VCaP (cell line): ENCODE data around the gene CASK.
"Not testable (repeated sequence)": the region's sequence is repeated elsewhere in the genome, so short reads cannot be mapped to it uniquely, and the experiment has no call there.

Source experiments
- H3K27ac ChIP-seq: fragments of 450-650 bp; 2 replicates; pipeline ENCODE4 v1.5.1; 2017
- CTCF ChIP-seq: fragments of 450-650 bp; conservative IDR thresholded peaks from 2 replicates; pipeline ENCODE4 v1.5.1; 2017; ENCODE audit warnings: mild to moderate bottlenecking, moderate library complexity

CASK gene

GRCh38 chrX:41518127-41518840, 405.1 kb downstream of the CASK start:
- no peak for TF ChIP-seq CTCF
- no peak overlapping the region for H3K27ac ChIP-seq

GRCh38 chrX:41516999-41517765, 406.2 kb downstream of the CASK start:
- TF ChIP-seq CTCF = no peak
- H3K27ac ChIP-seq = no peak overlapping the region

- no peak overlapping the region for H3K27ac ChIP-seq
- no peak for TF ChIP-seq CTCF
Observed at GRCh38 chrX:41516456-41516855, 406.9 kb downstream of the CASK start.

- H3K27ac ChIP-seq = no peak overlapping the region
- no peak for TF ChIP-seq CTCF
Observed at GRCh38 chrX:41515376-41515775, 408.0 kb downstream of the CASK start.

- TF ChIP-seq CTCF = no peak
- H3K27ac ChIP-seq = no peak overlapping the region
Observed at GRCh38 chrX:41514179-41514578, 409.2 kb downstream of the CASK start.

- H3K27ac ChIP-seq = not testable (repeated sequence)
Observed at GRCh38 chrX:41512853-41513252, 410.5 kb downstream of the CASK start.

GRCh38 chrX:41512394-41512793, 411.0 kb downstream of the CASK start:
- no peak overlapping the region for H3K27ac ChIP-seq
- TF ChIP-seq CTCF = no peak

GRCh38 chrX:41507919-41508318, 415.4 kb downstream of the CASK start:
- H3K27ac ChIP-seq = no peak overlapping the region
- no peak for TF ChIP-seq CTCF
